ENCODE results near the gene PIAS3. TPM values are rescaled to one million over a fixed set of nuclear protein-coding genes. Genes with fewer than 3 reads are reported as not detected.
A peak's percentile ranks its signal among the peaks of the same experiment; 100 is the strongest.
"Not testable (repeated sequence)": the region's sequence is repeated elsewhere in the genome, so short reads cannot be mapped to it uniquely, and the experiment has no call there.

The PIAS3 gene
- total RNA-seq, 2 experiments from 2014 or later = 17.9 to 18.9 TPM

DNA sequence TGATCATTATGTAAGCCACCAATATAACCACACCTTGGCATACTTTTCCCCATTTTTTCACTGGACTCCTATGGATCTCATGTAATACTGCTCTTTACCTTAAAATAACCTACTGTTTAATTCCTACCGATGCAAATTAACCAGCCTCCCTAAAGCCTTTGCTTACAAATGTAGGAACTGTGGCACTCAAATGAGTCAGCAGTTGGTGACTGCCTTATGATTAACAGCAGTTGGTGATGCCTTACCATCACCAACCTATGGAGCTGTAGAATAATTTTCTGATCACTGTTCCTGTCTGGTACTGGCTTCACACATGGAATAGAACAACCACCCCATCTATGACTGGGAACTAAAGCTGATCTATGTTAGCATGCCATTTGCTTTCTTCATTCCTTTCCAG, 21.2 kb downstream of the PIAS3 start:
- H3K4me3 Mint-ChIP-seq = no peak overlapping the region

GRCh38 chr1:145830810-145831209, 28.1 kb downstream of the PIAS3 start:
- Mint-ChIP-seq H3K36me3 (ENCODE audit: low read depth) (peaks cover 68% of the 10 kb centered on the region), H3K4me1 (ENCODE audit: low read depth) (peaks cover 41% of the 10 kb centered on the region)
- H3K27me3 Mint-ChIP-seq; H3K9me3 Mint-ChIP-seq; intact Hi-C loops (cut with micrococcal nuclease); DNase-seq; H3K27ac Mint-ChIP-seq; H3K4me3 Mint-ChIP-seq; ATAC-seq: not testable (repeated sequence)
- ChIA-PET CTCF (interaction anchor here (0.9 to 11.8 kb wide), 3 partner anchors 16 to 61 kb away, joined by 3 to 163 read pairs (median 3); partner anchors contain the start of genes NUDT17 and PIAS3), POLR2A (interaction anchor here (0.8 to 1.1 kb wide), 2 partner anchors 15 to 50 kb away, joined by 3 read pairs; no protein-coding TSS in a partner anchor)

More for the DNA sequence above, 21.2 kb downstream of the PIAS3 start:
- POLR2A ChIA-PET = interaction anchor here (0.5 to 1.0 kb wide), 3 partner anchors 10 to 162 kb away, joined by 3 to 4 read pairs (median 3); no protein-coding TSS in a partner anchor
- peaks cover 10% of the 10 kb centered on the region for H3K4me1 Mint-ChIP-seq (ENCODE audit: low read depth)
- intact Hi-C loops (cut with micrococcal nuclease) = no loop called here
- no peak for TF ChIP-seq CTCF (IDR thresholded peaks at IDR 0.05)
- H3K36me3 Mint-ChIP-seq (ENCODE audit: low read depth) = peaks cover 36% of the 10 kb centered on the region
- no peak overlapping the region for H3K27ac Mint-ChIP-seq
- no peaks in the 10 kb centered on the region for H3K9me3 Mint-ChIP-seq
- no peak for DNase-seq
- CTCF ChIA-PET = interaction anchor here (1.2 to 1.9 kb wide), 3 partner anchors 8 to 12 kb away, joined by 7 to 9 read pairs (median 8); partner anchors contain the start of gene NUDT17
- ATAC-seq = no peak
- H3K27me3 Mint-ChIP-seq = no peaks in the 10 kb centered on the region

GRCh38 chr1:145828367-145829026, 30.4 kb downstream of the PIAS3 start:
- H3K36me3 Mint-ChIP-seq (ENCODE audit: low read depth) = peaks cover 76% of the 10 kb centered on the region
- ChIA-PET CTCF (interaction anchor here (0.8 to 11.8 kb wide), 5 partner anchors 11 to 209 kb away, joined by 3 to 163 read pairs (median 7); partner anchors contain the start of genes CD160 and NUDT17), POLR2A (interaction anchor here (1.0 to 4.4 kb wide), 2 partner anchors 17 to 151 kb away, joined by 3 to 25 read pairs; partner anchors contain the start of gene NUDT17)
- DNase-seq (peak; percentile 52), ATAC-seq (peak; percentile 73)
- intact Hi-C loops (cut with micrococcal nuclease) = no loop called here
- peaks cover 49% of the 10 kb centered on the region for H3K4me1 Mint-ChIP-seq (ENCODE audit: low read depth)
- H3K9me3 Mint-ChIP-seq = no peaks in the 10 kb centered on the region
- no peaks in the 10 kb centered on the region for H3K27me3 Mint-ChIP-seq
- H3K4me3 Mint-ChIP-seq = peak overlapping the region; percentile 37
- TF ChIP-seq CTCF (IDR thresholded peaks at IDR 0.05) = no peak
- peak overlapping the region; percentile 94 for H3K27ac Mint-ChIP-seq

DNA sequence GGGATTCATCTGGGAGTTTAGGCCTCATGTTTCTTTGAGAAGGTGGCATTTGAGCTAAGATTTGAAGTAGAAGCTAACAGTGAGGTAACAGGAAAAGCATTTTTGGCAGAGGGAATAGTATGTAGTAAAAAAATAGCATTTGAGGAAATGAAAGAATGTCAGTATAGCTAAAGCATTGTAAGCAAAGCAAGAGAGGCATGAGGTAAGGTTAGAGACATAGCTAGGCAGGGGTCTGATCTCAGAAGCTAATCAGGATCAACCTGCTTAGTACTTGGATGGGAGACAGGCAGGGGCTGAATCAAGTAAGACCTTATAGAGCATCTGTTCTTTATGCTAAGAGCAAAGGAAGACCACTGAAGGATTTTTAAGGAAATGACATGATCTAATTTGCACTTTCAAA, 30.9 kb downstream of the PIAS3 start:
- no peaks in the 10 kb centered on the region for H3K27me3 Mint-ChIP-seq
- H3K4me1 Mint-ChIP-seq (ENCODE audit: low read depth) = peaks cover 44% of the 10 kb centered on the region
- DNase-seq (no peak), ATAC-seq (peak; percentile 15)
- peak overlapping the region; percentile 94 for H3K27ac Mint-ChIP-seq
- intact Hi-C loops (cut with micrococcal nuclease) = no loop called here
- peak overlapping the region; percentile 37 for H3K4me3 Mint-ChIP-seq
- no peaks in the 10 kb centered on the region for H3K9me3 Mint-ChIP-seq
- ChIA-PET CTCF (interaction anchor here (0.8 to 11.8 kb wide), 5 partner anchors 11 to 209 kb away, joined by 3 to 163 read pairs (median 7); partner anchors contain the start of genes CD160 and NUDT17), POLR2A (interaction anchor here (0.6 to 4.4 kb wide), 4 partner anchors 17 to 151 kb away, joined by 3 to 25 read pairs (median 3); partner anchors contain the start of genes NUDT17 and RBM8A)
- peaks cover 71% of the 10 kb centered on the region for H3K36me3 Mint-ChIP-seq (ENCODE audit: low read depth)
- TF ChIP-seq CTCF (IDR thresholded peaks at IDR 0.05) = no peak

DNA sequence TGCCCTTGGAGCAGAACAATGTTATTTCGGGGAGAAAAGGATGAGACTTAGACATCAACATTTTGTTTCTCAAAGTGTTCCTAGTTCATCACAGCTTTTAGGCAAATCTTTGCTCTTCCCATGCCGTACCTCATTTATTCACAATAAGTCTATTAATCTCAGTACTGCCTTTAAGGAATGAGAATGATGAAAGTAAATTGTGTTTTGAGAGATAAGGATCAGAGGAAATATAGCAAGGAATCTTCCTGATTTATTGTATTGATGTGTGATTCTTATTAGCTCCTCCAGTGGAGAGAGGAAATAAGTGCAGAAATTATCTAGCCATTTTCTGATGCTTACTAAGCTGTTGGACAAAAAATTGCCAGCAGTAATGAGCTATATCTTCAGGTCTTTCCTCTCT, 32.9 kb downstream of the PIAS3 start:
- DNase-seq (no peak), ATAC-seq (no peak)
- intact Hi-C loops (cut with micrococcal nuclease) = no loop called here
- TF ChIP-seq CTCF (IDR thresholded peaks at IDR 0.05) = peak; percentile 38
- Mint-ChIP-seq H3K36me3 (ENCODE audit: low read depth) (peaks cover 60% of the 10 kb centered on the region), H3K27me3 (no peaks in the 10 kb centered on the region), H3K9me3 (no peaks in the 10 kb centered on the region), H3K27ac (peak overlapping the region; percentile 94), H3K4me3 (peak overlapping the region; percentile 97), H3K4me1 (ENCODE audit: low read depth) (peaks cover 46% of the 10 kb centered on the region)
- CTCF ChIA-PET = interaction anchor here (0.9 to 11.8 kb wide), 10 partner anchors 8 to 183 kb away, joined by 3 to 163 read pairs (median 4); partner anchors contain the start of genes ITGA10 and NUDT17
- POLR2A ChIA-PET = interaction anchor here (0.8 to 4.4 kb wide), 6 partner anchors 17 to 182 kb away, joined by 3 to 25 read pairs (median 4); partner anchors contain the start of gene NUDT17
